B cell (primary cell): ENCODE measurements around the gene ZRANB3.

Source experiments
- CTCF ChIP-seq: fragments of 200-600 bp; IDR thresholded peaks from one replicate; pipeline ENCODE4 v1.8.0; 2022; ENCODE audit warnings: antibody characterized with exemption, mild to moderate bottlenecking
- EZH2 ChIP-seq: IDR thresholded peaks from 2 replicates; pipeline ENCODE4 v1.6.1; 2012; ENCODE audit warnings: borderline replicate concordance, low read depth, mild to moderate bottlenecking, moderate library complexity, low read length; ENCODE audit not compliant: insufficient read depth, poor library complexity, severe bottlenecking

- TF ChIP-seq CTCF (no peak), EZH2 (no peak)
Observed at GRCh38 chr2:135475128-135475527, 55.9 kb downstream of the ZRANB3 start.
